Stomach (tissue), 8 donors: ENCODE data around the gene FLYWCH2. TPM values are rescaled to one million over a fixed set of nuclear protein-coding genes. Genes with fewer than 3 reads are reported as not detected.

ENCODE experiments used
- polyA plus RNA-seq, 3 donors: library from polyadenylated mRNA; stranded (reverse); fragments of 200-250 nt; gene quantifications; one replicate each; pipeline ENCODE4 v1.2.3, GENCODE V29; 2013
- total RNA-seq, 5 donors: library from RNA; depleted of rRNA; stranded (reverse); fragments of >200 nt; gene quantifications; one replicate each; pipeline versions ENCODE4 v1.1.0 to v1.2.3, GENCODE V29; 2014 to 2016
- donor health status: healthy with polysubstance abuse.
- donor health status: Bipolar disorder and iron deficiency.
- donor health status: healthy.

FLYWCH2 gene
- total and polyA plus RNA-seq, 8 donors, result 19.6 to 76.4 (median 41.2) TPM

Other genes starting within 250 kb of the FLYWCH2 start
- gene KCTD5, start 200.7 kb upstream of the FLYWCH2 start, total RNA-seq, result 10 to 100 TPM in 4 of 5 donors, under 1 TPM in 1; 0.89 to 45.6 (median 27.2) TPM
- gene KCTD5, start 200.7 kb upstream of the FLYWCH2 start, polyA plus RNA-seq, result 10 to 100 TPM; 14.4 to 28.6 (median 14.7) TPM
- gene PRSS27, start 163.0 kb upstream of the FLYWCH2 start, total RNA-seq, result under 1 TPM in 1 of 5 donors, not detected in 4; 0.55 TPM
- 10 to 100 TPM in 1 of 3 donors, under 1 TPM in 2; 0.50 to 74.4 (median 0.76) TPM for gene PRSS27, start 163.0 kb upstream of the FLYWCH2 start, polyA plus RNA-seq
- gene SRRM2, start 130.6 kb upstream of the FLYWCH2 start, total RNA-seq, result 1,000 to 10,000 TPM in 2 of 5 donors, 100 to 1,000 TPM in 3; 142 to 2,165 (median 929) TPM
- 100 to 1,000 TPM; 151 to 384 (median 321) TPM for gene SRRM2, start 130.6 kb upstream of the FLYWCH2 start, polyA plus RNA-seq
- gene ELOB, start 105.9 kb upstream of the FLYWCH2 start, total RNA-seq, result 100 to 1,000 TPM in 4 of 5 donors, 10 to 100 TPM in 1; 68.1 to 279 (median 174) TPM
- gene ELOB, start 105.9 kb upstream of the FLYWCH2 start, polyA plus RNA-seq, result 100 to 1,000 TPM; 386 to 713 (median 456) TPM
- not detected for gene PRSS33, start 95.7 kb upstream of the FLYWCH2 start, total RNA-seq
- gene PRSS33, start 95.7 kb upstream of the FLYWCH2 start, polyA plus RNA-seq, result not detected
- gene PRSS41, start 84.7 kb upstream of the FLYWCH2 start, total RNA-seq, result not detected
- gene PRSS41, start 84.7 kb upstream of the FLYWCH2 start, polyA plus RNA-seq, result not detected
- 1 to 10 TPM in 1 of 5 donors, not detected in 4; 1.1 TPM for gene PRSS21, start 66.0 kb upstream of the FLYWCH2 start, total RNA-seq
- 1 to 10 TPM in 1 of 3 donors, under 1 TPM in 2; 0.50 to 2.9 (median 0.65) TPM for gene PRSS21, start 66.0 kb upstream of the FLYWCH2 start, polyA plus RNA-seq
- gene ZG16B, start 52.9 kb upstream of the FLYWCH2 start, total RNA-seq, result 10 to 100 TPM in 2 of 5 donors, not detected in 3; 15.6 to 39.0 TPM
- gene ZG16B, start 52.9 kb upstream of the FLYWCH2 start, polyA plus RNA-seq, result 10 to 100 TPM; 13.0 to 35.4 (median 22.3) TPM
- gene PRSS22, start 25.0 kb upstream of the FLYWCH2 start, total RNA-seq, result 10 to 100 TPM in 2 of 5 donors, 1 to 10 TPM in 2, not detected in 1; 1.8 to 33.2 (median 9.8) TPM
- gene PRSS22, start 25.0 kb upstream of the FLYWCH2 start, polyA plus RNA-seq, result 10 to 100 TPM in 2 of 3 donors, 1 to 10 TPM in 1; 5.2 to 62.2 (median 22.7) TPM
- gene FLYWCH1, start 28.7 kb downstream of the FLYWCH2 start, total RNA-seq, result 100 to 1,000 TPM in 1 of 5 donors, 10 to 100 TPM in 4; 10.5 to 121 (median 26.5) TPM
- 10 to 100 TPM in 2 of 3 donors, 1 to 10 TPM in 1; 8.1 to 18.1 (median 12.0) TPM for gene FLYWCH1, start 28.7 kb downstream of the FLYWCH2 start, polyA plus RNA-seq
- gene KREMEN2, start 81.1 kb downstream of the FLYWCH2 start, total RNA-seq, result under 1 TPM in 1 of 5 donors, not detected in 4; 0.37 TPM
- 1 to 10 TPM in 1 of 3 donors, not detected in 2; 1.1 TPM for gene KREMEN2, start 81.1 kb downstream of the FLYWCH2 start, polyA plus RNA-seq
- 10 to 100 TPM in 2 of 5 donors, 1 to 10 TPM in 3; 4.8 to 43.2 (median 8.4) TPM for gene PAQR4, start 86.1 kb downstream of the FLYWCH2 start, total RNA-seq
- 10 to 100 TPM in 2 of 3 donors, 1 to 10 TPM in 1; 2.7 to 15.3 (median 10.9) TPM for gene PAQR4, start 86.1 kb downstream of the FLYWCH2 start, polyA plus RNA-seq
- gene PKMYT1, start 97.2 kb downstream of the FLYWCH2 start, total RNA-seq, result 10 to 100 TPM in 2 of 5 donors, 1 to 10 TPM in 3; 2.4 to 19.3 (median 9.6) TPM
- gene PKMYT1, start 97.2 kb downstream of the FLYWCH2 start, polyA plus RNA-seq, result 10 to 100 TPM in 1 of 3 donors, 1 to 10 TPM in 2; 1.8 to 15.9 (median 9.5) TPM
- gene CLDN9, start 129.7 kb downstream of the FLYWCH2 start, total RNA-seq, result not detected
- gene CLDN9, start 129.7 kb downstream of the FLYWCH2 start, polyA plus RNA-seq, result under 1 TPM in 2 of 3 donors, not detected in 1; 0.28 to 0.31 TPM
- gene CLDN6, start 135.0 kb downstream of the FLYWCH2 start, total RNA-seq, result not detected
- gene CLDN6, start 135.0 kb downstream of the FLYWCH2 start, polyA plus RNA-seq, result not detected
- 100 to 1,000 TPM in 2 of 5 donors, 10 to 100 TPM in 2, 1 to 10 TPM in 1; 1.8 to 134 (median 77.2) TPM for gene TNFRSF12A, start 137.2 kb downstream of the FLYWCH2 start, total RNA-seq
- 100 to 1,000 TPM in 1 of 3 donors, 10 to 100 TPM in 2; 20.3 to 117 (median 25.8) TPM for gene TNFRSF12A, start 137.2 kb downstream of the FLYWCH2 start, polyA plus RNA-seq
- 10 to 100 TPM; 11.0 to 94.7 (median 21.7) TPM for gene HCFC1R1, start 140.7 kb downstream of the FLYWCH2 start, total RNA-seq
- 100 to 1,000 TPM in 2 of 3 donors, 10 to 100 TPM in 1; 71.7 to 128 (median 102) TPM for gene HCFC1R1, start 140.7 kb downstream of the FLYWCH2 start, polyA plus RNA-seq
- gene THOC6, start 140.8 kb downstream of the FLYWCH2 start, total RNA-seq, result 10 to 100 TPM in 4 of 5 donors, not detected in 1; 10.5 to 97.9 (median 22.2) TPM
- gene THOC6, start 140.8 kb downstream of the FLYWCH2 start, polyA plus RNA-seq, result 10 to 100 TPM; 15.3 to 39.0 (median 32.8) TPM
- 100 to 1,000 TPM in 1 of 5 donors, 10 to 100 TPM in 4; 18.4 to 693 (median 59.4) TPM for gene BICDL2, start 153.7 kb downstream of the FLYWCH2 start, total RNA-seq
- gene BICDL2, start 153.7 kb downstream of the FLYWCH2 start, polyA plus RNA-seq, result 10 to 100 TPM; 26.0 to 79.7 (median 29.0) TPM
- gene MMP25, start 163.3 kb downstream of the FLYWCH2 start, total RNA-seq, result 1 to 10 TPM in 2 of 5 donors, not detected in 3; 1.1 to 1.6 TPM
- gene MMP25, start 163.3 kb downstream of the FLYWCH2 start, polyA plus RNA-seq, result 1 to 10 TPM in 1 of 3 donors, under 1 TPM in 2; 0.48 to 2.9 (median 0.61) TPM
- 100 to 1,000 TPM in 1 of 5 donors, 10 to 100 TPM in 3, 1 to 10 TPM in 1; 9.9 to 504 (median 90.4) TPM for gene IL32, start 182.4 kb downstream of the FLYWCH2 start, total RNA-seq
- 100 to 1,000 TPM in 1 of 3 donors, 10 to 100 TPM in 2; 56.3 to 129 (median 60.9) TPM for gene IL32, start 182.4 kb downstream of the FLYWCH2 start, polyA plus RNA-seq
- not detected for gene ZSCAN10, start 216.1 kb downstream of the FLYWCH2 start, total RNA-seq
- not detected for gene ZSCAN10, start 216.1 kb downstream of the FLYWCH2 start, polyA plus RNA-seq
- gene ZNF205, start 229.4 kb downstream of the FLYWCH2 start, total RNA-seq, result 10 to 100 TPM in 1 of 5 donors, 1 to 10 TPM in 3, under 1 TPM in 1; 0.87 to 21.9 (median 5.5) TPM
- 10 to 100 TPM; 16.6 to 27.5 (median 20.9) TPM for gene ZNF205, start 229.4 kb downstream of the FLYWCH2 start, polyA plus RNA-seq